Measurements from ENCODE around the gene TSPAN9. TPM values are rescaled to one million over a fixed set of nuclear protein-coding genes. Genes with fewer than 3 reads are reported as not detected.

The TSPAN9 gene
- total RNA-seq, 1 experiment from 2014 or later: 13.4 TPM

DNA sequence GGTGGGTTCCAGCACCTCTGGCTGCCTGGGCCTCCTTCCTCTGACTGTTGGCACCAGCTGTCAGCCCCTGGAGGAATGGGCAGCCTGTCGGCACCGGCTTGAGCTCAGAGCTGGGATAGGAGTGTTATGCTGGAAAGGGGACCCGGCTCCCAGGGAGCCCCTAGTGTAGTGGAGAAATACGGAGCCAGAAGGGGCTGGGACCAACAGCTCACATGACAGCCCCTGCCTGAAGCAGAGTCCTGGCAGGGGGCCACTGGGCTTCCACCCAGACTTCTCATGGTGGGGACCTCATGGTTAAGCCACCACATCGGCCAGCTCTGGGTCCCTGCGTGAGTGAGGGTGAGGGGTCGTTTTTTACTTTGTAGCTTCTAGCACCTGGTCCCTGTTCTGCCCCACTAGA is 174.5 kb downstream of the TSPAN9 start:
- H3K4me1 Mint-ChIP-seq (ENCODE audit: insufficient read depth, unreplicated experiment): no peaks in the 10 kb centered on the region
- H3K36me3 Mint-ChIP-seq (ENCODE audit: insufficient read depth, unreplicated experiment): no peaks in the 10 kb centered on the region
- no peak overlapping the region for H3K27ac Mint-ChIP-seq (ENCODE audit: low read depth, unreplicated experiment)
- TF ChIP-seq, protein P1, sequence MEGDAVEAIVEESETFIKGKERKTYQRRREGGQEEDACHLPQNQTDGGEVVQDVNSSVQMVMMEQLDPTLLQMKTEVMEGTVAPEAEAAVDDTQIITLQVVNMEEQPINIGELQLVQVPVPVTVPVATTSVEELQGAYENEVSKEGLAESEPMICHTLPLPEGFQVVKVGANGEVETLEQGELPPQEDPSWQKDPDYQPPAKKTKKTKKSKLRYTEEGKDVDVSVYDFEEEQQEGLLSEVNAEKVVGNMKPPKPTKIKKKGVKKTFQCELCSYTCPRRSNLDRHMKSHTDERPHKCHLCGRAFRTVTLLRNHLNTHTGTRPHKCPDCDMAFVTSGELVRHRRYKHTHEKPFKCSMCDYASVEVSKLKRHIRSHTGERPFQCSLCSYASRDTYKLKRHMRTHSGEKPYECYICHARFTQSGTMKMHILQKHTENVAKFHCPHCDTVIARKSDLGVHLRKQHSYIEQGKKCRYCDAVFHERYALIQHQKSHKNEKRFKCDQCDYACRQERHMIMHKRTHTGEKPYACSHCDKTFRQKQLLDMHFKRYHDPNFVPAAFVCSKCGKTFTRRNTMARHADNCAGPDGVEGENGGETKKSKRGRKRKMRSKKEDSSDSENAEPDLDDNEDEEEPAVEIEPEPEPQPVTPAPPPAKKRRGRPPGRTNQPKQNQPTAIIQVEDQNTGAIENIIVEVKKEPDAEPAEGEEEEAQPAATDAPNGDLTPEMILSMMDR (IDR thresholded peaks at IDR 0.05; ENCODE audit: unreplicated experiment): no peak
- intact Hi-C loops (cut with micrococcal nuclease): no loop called here
- no peaks in the 10 kb centered on the region for H3K27me3 Mint-ChIP-seq (ENCODE audit: insufficient read depth, unreplicated experiment)
- H3K9me3 Mint-ChIP-seq (ENCODE audit: unreplicated experiment): no peaks in the 10 kb centered on the region
- H3K4me3 Mint-ChIP-seq (ENCODE audit: unreplicated experiment): no peak overlapping the region
- no TSS peak for BruUV-seq (replicated peaks)
- CTCF ChIA-PET: no interaction called here
- POLR2A ChIA-PET: no interaction called here
- no peak for DNase-seq (ENCODE audit: unreplicated experiment)

DNA sequence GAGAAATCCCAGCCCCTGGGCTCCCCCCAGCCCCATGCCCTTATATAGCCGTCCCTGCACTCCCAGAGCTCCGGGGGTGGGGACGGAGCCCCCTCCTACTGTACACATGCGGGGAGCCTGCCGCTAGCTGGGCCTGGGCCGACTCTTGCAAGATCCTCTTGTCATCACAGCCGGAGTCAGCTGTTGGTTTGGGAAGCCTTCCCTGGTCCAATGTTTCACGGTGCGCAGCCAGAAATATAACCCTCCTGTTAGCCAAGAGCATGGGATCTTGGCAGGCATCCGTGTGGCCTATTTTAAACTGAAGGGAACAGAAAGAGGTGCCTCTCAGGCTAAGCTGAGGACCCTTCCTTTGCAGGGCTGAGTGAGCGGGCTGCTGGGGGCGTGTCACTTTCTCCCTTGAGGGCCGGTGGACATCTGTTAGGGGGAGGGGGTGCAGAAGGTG is 175.3 kb downstream of the TSPAN9 start:
- H3K27ac Mint-ChIP-seq (ENCODE audit: low read depth, unreplicated experiment): no peak overlapping the region
- TF ChIP-seq, protein P1 (IDR thresholded peaks at IDR 0.05; ENCODE audit: unreplicated experiment): no peak
- no peaks in the 10 kb centered on the region for H3K9me3 Mint-ChIP-seq (ENCODE audit: unreplicated experiment)
- no peaks in the 10 kb centered on the region for H3K4me1 Mint-ChIP-seq (ENCODE audit: insufficient read depth, unreplicated experiment)
- intact Hi-C loops (cut with micrococcal nuclease): no loop called here
- H3K36me3 Mint-ChIP-seq (ENCODE audit: insufficient read depth, unreplicated experiment): no peaks in the 10 kb centered on the region
- H3K4me3 Mint-ChIP-seq (ENCODE audit: unreplicated experiment): no peak overlapping the region
- ChIA-PET CTCF (no interaction called here), POLR2A (no interaction called here)
- no peaks in the 10 kb centered on the region for H3K27me3 Mint-ChIP-seq (ENCODE audit: insufficient read depth, unreplicated experiment)
- DNase-seq (ENCODE audit: unreplicated experiment): no peak
- BruUV-seq (replicated peaks): no TSS peak

DNA sequence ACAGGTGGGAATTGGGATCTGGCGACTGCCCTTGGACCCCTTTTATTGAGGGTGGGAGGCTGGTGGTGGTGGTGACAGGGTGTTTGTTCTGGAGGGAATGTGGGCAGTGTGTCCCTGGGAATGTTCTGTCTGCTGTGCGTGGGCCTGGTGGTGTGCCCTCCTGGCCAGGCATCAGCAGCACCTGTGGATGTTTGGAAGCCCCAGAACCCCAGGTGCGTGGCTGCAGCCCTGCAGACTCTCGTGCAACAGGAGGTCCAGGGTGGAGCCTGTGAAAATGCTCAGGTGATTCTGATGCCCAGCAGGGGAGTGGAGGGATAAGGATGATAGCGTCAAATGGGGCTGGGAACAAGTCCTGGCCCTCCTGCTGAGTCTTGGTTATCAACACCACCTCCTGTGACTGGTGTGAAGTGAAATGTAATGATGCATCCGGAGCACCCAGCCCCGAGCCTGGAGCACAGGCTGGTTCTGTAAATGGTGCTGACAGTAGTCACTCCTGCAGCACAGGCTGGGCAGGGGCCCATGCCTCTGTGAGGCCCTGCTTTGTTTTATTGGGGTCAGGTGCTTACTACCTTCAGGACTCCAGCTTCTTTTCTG is 176.6 kb downstream of the TSPAN9 start:
- H3K9me3 Mint-ChIP-seq (ENCODE audit: unreplicated experiment): no peaks in the 10 kb centered on the region
- CTCF ChIA-PET: no interaction called here
- no peaks in the 10 kb centered on the region for H3K4me1 Mint-ChIP-seq (ENCODE audit: insufficient read depth, unreplicated experiment)
- H3K4me3 Mint-ChIP-seq (ENCODE audit: unreplicated experiment): no peak overlapping the region
- no peak for DNase-seq (ENCODE audit: unreplicated experiment)
- no peak overlapping the region for H3K27ac Mint-ChIP-seq (ENCODE audit: low read depth, unreplicated experiment)
- intact Hi-C loops (cut with micrococcal nuclease): no loop called here
- no peaks in the 10 kb centered on the region for H3K36me3 Mint-ChIP-seq (ENCODE audit: insufficient read depth, unreplicated experiment)
- POLR2A ChIA-PET: no interaction called here
- H3K27me3 Mint-ChIP-seq (ENCODE audit: insufficient read depth, unreplicated experiment): no peaks in the 10 kb centered on the region
- TF ChIP-seq, protein P1 (IDR thresholded peaks at IDR 0.05; ENCODE audit: unreplicated experiment): no peak
- BruUV-seq (replicated peaks): no TSS peak

DNA sequence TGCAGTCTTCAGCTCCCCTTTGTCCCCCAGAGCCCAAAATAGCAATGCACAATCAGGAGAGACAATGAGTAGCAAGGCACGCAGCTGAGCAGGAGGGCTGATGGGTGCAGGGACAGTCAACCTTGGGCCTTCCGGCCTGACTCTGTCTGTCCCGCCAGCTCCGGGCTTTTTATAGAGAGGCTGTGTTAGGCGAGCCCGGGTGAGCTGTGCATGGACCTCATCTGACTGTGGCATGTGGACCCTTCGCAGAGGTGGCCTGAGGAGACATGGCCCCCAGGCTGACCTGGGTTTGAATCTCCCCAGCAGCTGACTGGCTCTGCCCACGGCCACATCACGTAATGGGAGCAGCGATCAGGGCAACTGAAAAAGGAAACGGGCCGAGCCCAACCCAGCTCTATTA is 177.9 kb downstream of the TSPAN9 start:
- Mint-ChIP-seq H3K36me3 (ENCODE audit: insufficient read depth, unreplicated experiment) (no peaks in the 10 kb centered on the region), H3K27me3 (ENCODE audit: insufficient read depth, unreplicated experiment) (no peaks in the 10 kb centered on the region)

More for the DNA sequence above, 177.9 kb downstream of the TSPAN9 start:
- intact Hi-C loops (cut with micrococcal nuclease): no loop called here
- DNase-seq (ENCODE audit: unreplicated experiment): no peak
- Mint-ChIP-seq H3K4me1 (ENCODE audit: insufficient read depth, unreplicated experiment) (no peaks in the 10 kb centered on the region), H3K27ac (ENCODE audit: low read depth, unreplicated experiment) (no peak overlapping the region), H3K4me3 (ENCODE audit: unreplicated experiment) (no peak overlapping the region), H3K9me3 (ENCODE audit: unreplicated experiment) (no peaks in the 10 kb centered on the region)
- CTCF ChIA-PET: interaction anchor here (0.7 to 4.2 kb wide), 3 partner anchors 12 to 52 kb away, joined by 4 to 28 read pairs (median 6); no protein-coding TSS in a partner anchor
- TF ChIP-seq, protein P1 (IDR thresholded peaks at IDR 0.05; ENCODE audit: unreplicated experiment): no peak
- no TSS peak for BruUV-seq (replicated peaks)
- POLR2A ChIA-PET: no interaction called here

Measured in MCF 10A (cell line).